OCI-LY3 (cell line): ENCODE measurements around the gene EYS.

Source experiments
- CTCF ChIP-seq: fragments of 200-600, 300-600 bp; sonication (generic); IDR thresholded peaks from 2 replicates; pipeline ENCODE4 v1.5.1; 2014; ENCODE audit warnings: antibody characterized with exemption, low read length, low read depth
- EZH2phosphoT487 ChIP-seq: fragments of 200-600 bp; shearing (Covaris generic); IDR thresholded peaks from 2 replicates; pipeline ENCODE4 v1.6.1; 2018; ENCODE audit warnings: antibody characterized with exemption, mixed run types, low read depth

GRCh38 chr6:64185621-64186020 is 1521.4 kb downstream of the EYS start:
- TF ChIP-seq CTCF (no peak), EZH2phosphoT487 (no peak)
